ENCODE data around the gene GRIA2.

Gene GRIA2

GRCh38 chr4:157372154-157372553 lies 151.6 kb downstream of the GRIA2 start:
- DNase-seq (ENCODE audit: low read depth, low spot score) = no peak

GRCh38 chr4:157372567-157372966 lies 152.0 kb downstream of the GRIA2 start:
- DNase-seq (ENCODE audit: low read depth, low spot score) = no peak

GRCh38 chr4:157389741-157390140 lies 169.2 kb downstream of the GRIA2 start:
- no peak for DNase-seq (ENCODE audit: low read depth, low spot score)

GRCh38 chr4:157405070-157405469 lies 184.5 kb downstream of the GRIA2 start:
- no peak for DNase-seq (ENCODE audit: low read depth, low spot score)
